GM19025 (cell line): Measurements from ENCODE around the gene RBMY1F.
"Not testable (repeated sequence)": the region's sequence is repeated elsewhere in the genome, so short reads cannot be mapped to it uniquely, and the experiment has no call there.

Experiments
- ATAC-seq: cut with Tn5 transposase; IDR thresholded peaks from one replicate; pipeline ENCODE4 v1.9.1; 2021; ENCODE audit warnings: mild to moderate bottlenecking, low read depth, moderate library complexity; ENCODE audit not compliant: unreplicated experiment

RBMY1F gene

DNA sequence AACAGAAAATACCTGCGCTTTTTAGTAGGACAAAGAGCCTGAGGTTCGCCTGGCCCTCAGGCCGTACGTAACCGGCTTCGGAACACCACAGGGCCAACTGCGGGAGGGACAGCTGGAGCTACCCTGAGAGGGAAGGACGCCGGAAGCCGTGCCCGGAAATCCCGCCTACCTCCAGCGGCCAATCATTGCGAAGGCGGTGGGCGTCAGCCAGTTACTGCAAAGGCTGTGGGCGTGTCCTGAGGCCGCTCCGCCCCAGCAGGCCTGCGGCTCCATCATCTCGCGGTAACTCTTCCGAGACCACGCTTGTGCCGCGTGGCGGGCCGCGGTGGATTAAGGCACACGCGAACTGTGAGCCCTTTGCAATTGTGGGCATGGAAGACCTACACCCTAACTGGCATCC, at the start of gene RBMY1F:
RBMY1F (minus strand) TSS at position 101 of the 400 bp plus-strand sequence. CDS start 1,954 bp downstream, outside the sequence.
- ATAC-seq: not testable (repeated sequence)

DNA sequence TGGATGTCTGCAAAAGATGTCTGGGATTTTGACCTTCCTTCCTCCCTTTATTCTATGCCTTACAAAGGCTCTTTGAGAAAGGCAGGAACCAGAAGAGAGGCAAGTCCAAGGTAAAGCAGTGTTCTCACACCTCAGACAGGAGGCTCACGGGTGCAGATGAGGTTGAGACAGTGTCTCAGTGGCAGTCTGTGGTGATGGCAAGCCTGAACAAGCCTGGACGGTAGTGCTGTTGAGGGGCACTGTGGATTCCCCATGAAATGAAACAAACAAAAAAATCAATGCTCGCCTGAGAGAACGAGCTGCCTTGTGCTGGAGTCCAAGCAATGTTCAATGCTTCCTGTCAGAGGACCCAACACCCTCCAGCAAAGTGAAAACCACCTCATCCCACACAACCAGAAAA, 31.6 kb downstream of the RBMY1F start:
- ATAC-seq: not testable (repeated sequence)

DNA sequence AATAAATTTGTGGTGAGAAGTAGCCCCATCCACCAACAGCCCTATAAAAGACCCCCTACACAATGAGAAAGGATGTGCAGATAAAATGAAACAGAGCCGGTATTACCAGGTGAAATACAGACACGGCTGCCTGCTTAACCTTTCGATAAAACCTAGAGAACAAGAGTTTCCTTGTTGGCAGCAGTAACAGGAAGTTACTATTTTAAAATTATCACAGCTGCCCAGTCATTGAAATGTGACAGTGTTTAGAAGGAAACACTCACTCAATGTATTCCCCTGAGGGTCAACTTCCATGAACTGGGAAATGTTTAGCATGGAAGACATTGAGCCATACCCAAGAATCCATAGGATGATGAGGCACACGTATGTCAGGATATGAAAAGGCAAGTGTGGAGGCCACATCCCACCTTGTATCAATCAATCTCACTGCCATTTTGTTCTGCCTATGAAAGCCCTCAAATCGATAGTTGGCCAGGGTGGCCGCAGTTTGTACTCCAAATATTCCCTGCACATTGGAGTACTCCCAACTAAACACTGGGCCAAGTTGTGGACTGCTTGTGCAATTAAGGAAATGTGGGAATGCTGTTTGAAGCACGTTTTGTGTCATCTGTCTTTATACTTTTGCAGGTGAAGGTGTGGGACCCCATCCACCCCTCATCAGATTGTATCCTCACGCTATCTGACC, 41.6 kb downstream of the RBMY1F start:
- ATAC-seq: not testable (repeated sequence)

DNA sequence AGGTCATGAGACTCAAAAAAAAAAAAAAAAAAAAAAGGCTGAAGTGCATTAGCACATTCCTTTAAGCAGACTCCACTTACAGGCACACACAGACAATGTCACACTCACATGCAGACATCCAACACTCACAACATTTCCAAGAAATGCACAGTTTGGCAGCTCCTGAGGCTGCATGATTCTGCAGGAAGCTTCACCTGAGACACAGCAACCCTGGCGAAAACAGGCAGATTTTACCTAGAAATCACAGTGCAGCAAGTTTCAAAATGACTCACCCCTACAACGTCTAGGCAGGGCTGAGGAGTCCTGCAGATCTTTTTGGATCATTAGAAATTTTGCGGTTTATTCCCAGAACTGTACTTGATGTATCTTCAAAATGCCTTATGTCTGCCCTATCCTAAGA, 48.0 kb downstream of the RBMY1F start:
- not testable (repeated sequence) for ATAC-seq

DNA sequence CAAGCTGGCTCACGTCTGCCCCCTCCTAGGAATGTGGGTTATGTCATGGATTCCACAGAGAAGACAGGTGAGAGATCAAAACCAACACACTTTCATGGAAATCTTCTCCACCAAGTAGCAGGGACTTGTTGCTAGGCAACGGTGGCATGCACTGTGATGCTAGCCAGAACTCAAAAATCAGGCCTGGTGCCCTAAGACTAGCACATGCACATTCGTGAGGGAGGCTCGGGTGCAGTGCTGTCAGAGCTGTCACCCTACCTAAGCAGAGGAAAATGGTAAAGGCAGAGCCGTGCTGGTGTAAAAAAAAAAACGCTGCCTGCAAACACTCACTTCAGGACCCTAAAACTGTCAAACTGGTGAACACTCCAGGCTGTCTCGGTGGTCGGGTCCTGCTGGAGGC, 52.2 kb downstream of the RBMY1F start:
- ATAC-seq: not testable (repeated sequence)
